ENCODE data around the gene F7.

- TF ChIP-seq EZH2 (IDR thresholded peaks at IDR 0.05): no peak
- TF ChIP-seq POLR2AphosphoS5 (IDR thresholded peaks at IDR 0.05; ENCODE audit: borderline replicate concordance, low read depth, low read length): no peak
Observed at GRCh38 chr13:113072376-113072775, 33.2 kb upstream of the F7 start.
